AG04449 (cell line): ENCODE measurements around the gene QSER1.
A peak's percentile ranks its signal among the peaks of the same experiment; 100 is the strongest.

ENCODE experiments used
- CTCF ChIA-PET: fragments of 350-600 bp; formaldehyde crosslinking; extraction: SDS; loops from one replicate; lab custom pipeline; 2021; ENCODE audit warnings: antibody characterized with exemption; lab: Yijun Ruan, JAX
- POLR2A ChIA-PET: fragments of 400-600, 350-600 bp; formaldehyde crosslinking; extraction: SDS; loops from one replicate; lab custom pipeline; 2020; ENCODE audit warnings: antibody characterized with exemption, inconsistent platforms; lab: Yijun Ruan, JAX
- DNase-seq: peaks from one replicate; pipeline ENCODE4 v3.0.0-alpha.2; 2010; ENCODE audit warnings: low read depth, low spot score
- H3K4me3 ChIP-seq: 2 replicates; pipeline ENCODE4 v1.5.1; 2011; ENCODE audit warnings: low read depth, mild to moderate bottlenecking, control low read depth, low read length
- CTCF ChIP-seq: IDR thresholded peaks from one replicate; pipeline ENCODE4 v1.5.1; 2011; ENCODE audit warnings: mild to moderate bottlenecking, moderate library complexity, low read length, control low read depth, inconsistent platforms; ENCODE audit not compliant: insufficient read depth; ENCODE audit errors: missing control alignments

The QSER1 gene

DNA sequence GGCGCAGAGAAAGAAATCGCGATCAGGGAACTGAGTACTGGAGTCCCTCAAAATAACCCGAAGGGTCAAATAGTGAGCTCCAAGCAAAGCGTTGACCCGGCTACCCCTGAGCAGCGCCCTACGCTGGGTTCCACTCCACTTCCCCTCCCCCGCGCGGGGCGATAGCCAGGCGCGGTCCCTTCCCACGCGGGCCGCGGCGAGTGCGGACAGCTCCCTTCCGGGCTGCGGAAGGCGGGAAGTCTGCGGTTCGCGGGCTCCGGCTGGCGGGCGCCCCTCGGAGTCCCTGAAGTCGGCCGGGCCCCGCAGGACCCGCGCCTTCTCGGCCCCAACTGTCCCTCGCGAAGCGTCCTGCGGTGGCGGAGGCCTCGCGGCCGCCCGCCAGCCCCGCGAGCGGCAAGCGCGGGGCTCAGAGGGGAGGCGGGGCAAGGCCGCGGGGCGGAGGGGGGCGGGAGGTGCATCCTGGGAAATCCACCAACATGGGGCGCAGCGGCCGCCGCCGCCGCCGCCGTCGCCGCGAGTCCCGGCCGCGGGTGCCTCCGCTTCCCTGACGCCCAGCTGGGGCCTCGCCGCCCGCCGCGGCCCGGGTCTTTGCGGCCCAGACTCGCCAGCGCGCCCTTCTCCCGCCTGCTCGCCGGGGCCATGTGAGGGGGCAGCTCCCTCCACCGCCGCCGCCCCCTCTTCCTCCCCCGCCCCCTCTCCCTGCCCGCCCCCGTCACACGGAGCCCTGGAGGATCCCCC, at the start of gene QSER1:
Gene QSER1, plus strand, starts transcription at position 457 of the 738 bp plus-strand sequence. CDS start 315 bp downstream, outside the sequence.
- no peak for TF ChIP-seq CTCF
- ChIA-PET POLR2A (interaction anchor here (0.6 to 1.5 kb wide), 3 partner anchors 138 to 152 kb away, joined by 3 read pairs; partner anchors contain the start of gene TCP11L1), CTCF (interaction anchor here (0.6 to 2.0 kb wide), 3 partner anchors 10 to 28 kb away, joined by 3 to 9 read pairs (median 4); no protein-coding TSS in a partner anchor)
- DNase-seq: no peak
- peak within 1 kb of the TSS; percentile 76 for H3K4me3 ChIP-seq

- POLR2A ChIA-PET: no interaction called here
These were observed 49.1 kb upstream of the QSER1 start for GRCh38 chr11:32843544-32843943.

GRCh38 chr11:32847511-32847910, 45.1 kb upstream of the QSER1 start:
- no peak for TF ChIP-seq CTCF
- POLR2A ChIA-PET: no interaction called here
- no peak for DNase-seq
- no peak overlapping the region for H3K4me3 ChIP-seq
- CTCF ChIA-PET: interaction anchor here (0.8 kb wide), 1 partner anchor 28 kb away, joined by 3 read pairs; no protein-coding TSS in a partner anchor

More at GRCh38 chr11:32843544-32843943, 49.1 kb upstream of the QSER1 start:
- no peak for TF ChIP-seq CTCF
- DNase-seq: no peak
- no peak overlapping the region for H3K4me3 ChIP-seq
- CTCF ChIA-PET: no interaction called here

DNA sequence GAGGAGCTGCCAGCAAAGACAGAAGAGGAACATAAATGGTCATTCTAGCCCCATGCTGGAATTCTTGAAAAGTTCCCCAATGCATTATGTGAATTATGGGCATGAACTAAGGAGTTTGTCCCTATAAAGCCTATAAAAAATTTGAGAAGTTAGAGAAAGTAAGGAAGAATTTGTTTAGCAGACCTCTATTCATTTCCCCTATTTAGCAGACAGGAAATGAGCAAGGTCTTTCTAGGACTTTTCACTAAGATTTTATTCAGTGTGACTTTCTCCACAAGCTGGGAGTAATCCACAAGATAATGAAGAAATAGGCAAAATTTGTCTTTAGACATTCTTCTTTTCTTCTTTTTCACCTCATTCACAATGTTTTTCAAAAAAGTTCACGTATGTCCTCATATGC, 42.9 kb upstream of the QSER1 start:
- CTCF ChIA-PET: no interaction called here

DNA sequence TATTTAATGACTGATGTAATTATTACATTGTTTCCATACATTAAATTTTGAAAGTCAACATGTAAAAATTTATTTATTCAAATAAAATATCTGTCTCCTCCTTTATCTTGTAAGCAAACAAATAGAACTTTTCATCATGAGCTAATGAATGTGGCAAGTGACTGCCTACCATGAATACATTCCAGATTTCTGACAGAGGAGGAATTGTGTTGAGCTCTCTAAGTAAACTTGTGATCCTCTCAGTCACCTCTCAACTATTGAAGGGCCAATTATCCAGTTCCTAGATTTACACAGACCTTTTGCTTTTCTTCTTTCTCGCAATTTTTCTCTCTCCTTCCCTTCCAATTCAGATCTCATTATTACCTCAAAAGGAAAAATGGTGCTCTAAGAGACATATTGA, 41.4 kb upstream of the QSER1 start:
- H3K4me3 ChIP-seq: no peak overlapping the region
- ChIA-PET POLR2A (no interaction called here), CTCF (no interaction called here)
- no peak for DNase-seq
- no peak for TF ChIP-seq CTCF

More for the DNA sequence above, 42.9 kb upstream of the QSER1 start:
- DNase-seq: no peak
- POLR2A ChIA-PET: no interaction called here
- no peak overlapping the region for H3K4me3 ChIP-seq
- TF ChIP-seq CTCF: no peak

DNA sequence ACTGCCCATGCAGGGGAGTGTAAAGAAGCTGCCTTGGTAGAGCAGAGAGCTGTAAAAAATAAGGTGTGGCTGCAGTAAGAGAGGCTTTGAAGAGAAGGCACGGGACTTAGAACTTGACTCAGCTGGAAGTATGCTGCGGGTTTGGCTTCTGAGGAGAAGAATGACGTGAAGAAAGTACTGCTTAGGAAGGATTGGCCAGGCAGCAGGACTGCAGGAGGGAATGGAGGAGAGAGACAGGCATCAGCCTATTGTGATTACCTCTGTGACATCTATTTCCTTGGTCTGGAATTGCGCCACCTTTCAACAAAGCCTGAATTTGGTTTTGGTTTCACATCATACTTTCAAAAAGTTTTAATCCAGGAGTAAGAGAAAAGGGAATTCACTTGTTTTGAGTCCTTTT, 40.4 kb upstream of the QSER1 start:
- no peak for TF ChIP-seq CTCF
- H3K4me3 ChIP-seq: no peak overlapping the region
- no peak for DNase-seq
- CTCF ChIA-PET: no interaction called here
- POLR2A ChIA-PET: no interaction called here
